ENCODE measurements around the gene MRPL4. TPM values are rescaled to one million over a fixed set of nuclear protein-coding genes. Genes with fewer than 3 reads are reported as not detected.
A peak's percentile ranks its signal among the peaks of the same experiment; 100 is the strongest.

The MRPL4 gene
- total and polyA plus RNA-seq, 2 of the 13 experiments (the other 11 are each of a cell fraction or from before 2014, with no cell fraction given) = 40.6 to 42.5 TPM

GRCh38 chr19:10289167-10289835 is 37.3 kb downstream of the MRPL4 start (continued):
- TF ChIP-seq ZNF281 (CRISPR knock-in tag; IDR thresholded peaks at IDR 0.05; ENCODE audit: borderline replicate concordance) = no peak
- TF ChIP-seq ZNF142 (CRISPR knock-in tag; IDR thresholded peaks at IDR 0.05) = 0 out of 2 replicates have a peak, but pooled peaks have one; percentile 37
- TF ChIP-seq MYPOP (CRISPR knock-in tag; IDR thresholded peaks at IDR 0.05) = peak; percentile 67
- no peak for TF ChIP-seq XRCC5 (optimal IDR thresholded peaks at IDR 0.05; ENCODE audit: low read length)
- TF ChIP-seq ZNF264 (CRISPR knock-in tag; IDR thresholded peaks at IDR 0.05) = no peak
- peak; percentile 55; the same call in 1 of the 2 replicates for TF ChIP-seq GMEB1 (CRISPR knock-in tag; IDR thresholded peaks at IDR 0.05; ENCODE audit: borderline replicate concordance)
- TF ChIP-seq GLMP (CRISPR knock-in tag; IDR thresholded peaks at IDR 0.05; ENCODE audit: borderline replicate concordance) = no peak
- TF ChIP-seq IRF9 (CRISPR knock-in tag; IDR thresholded peaks at IDR 0.05; ENCODE audit: borderline replicate concordance) = no peak
- no peak for TF ChIP-seq FIP1L1 (IDR thresholded peaks at IDR 0.05; ENCODE audit: borderline replicate concordance, insufficient read depth, low read depth, low read length)
- no peak for TF ChIP-seq SCMH1 (CRISPR knock-in tag; IDR thresholded peaks at IDR 0.05; ENCODE audit: borderline replicate concordance)
- no peak for TF ChIP-seq BRD4 (CRISPR knock-in tag; IDR thresholded peaks at IDR 0.05)
- no peak for TF ChIP-seq HDAC1 (CRISPR knock-in tag; IDR thresholded peaks at IDR 0.05)
- no peak for TF ChIP-seq ZNF367 (CRISPR knock-in tag; IDR thresholded peaks at IDR 0.05; ENCODE audit: borderline replicate concordance)
- no peak for TF ChIP-seq FOXK2 (IDR thresholded peaks at IDR 0.05)

All from HepG2 (cell line).